PC-3 (cell line): ENCODE data around the gene GSG1L. TPM values are rescaled to one million over a fixed set of nuclear protein-coding genes. Genes with fewer than 3 reads are reported as not detected.

ENCODE experiments used
- ATAC-seq: fragments of 200-7000 bp; cut with Tn5 transposase; 2 replicates; pipeline ENCODE4 v1.9.1; 2020; ENCODE audit warnings: mild to moderate bottlenecking, moderate library complexity
- BruUV-seq: library from RNA; stranded (reverse); fragments of 400-500 nt; replicated peaks from 2 replicates; lab custom pipeline; 2021; lab: Mats Ljungman, UMichigan
- CTCF ChIA-PET: fragments of 300-600 bp; sonication (Branson Sonifier 250); formaldehyde crosslinking; loops from one replicate; lab custom pipeline; 2022; ENCODE audit warnings: antibody characterized with exemption; lab: Charles Lee
- POLR2A ChIA-PET: fragments of 300-600 bp; sonication (Branson Sonifier 250); formaldehyde crosslinking; loops from one replicate; lab custom pipeline; 2022; ENCODE audit warnings: antibody characterized with exemption; ENCODE audit not compliant: unreplicated experiment; lab: Charles Lee
- DNase-seq: peaks from one replicate; pipeline ENCODE4 v3.0.0-alpha.2; 2015
- H2AFZ ChIP-seq: fragments of 300-600 bp; sonication (generic); 2 replicates; pipeline ENCODE4 v1.6.0; 2016; ENCODE audit warnings: antibody characterized with exemption, low read length
- H3F3A ChIP-seq: fragments of 300-600 bp; sonication (generic); one replicate; pipeline ENCODE4 v1.6.0; 2017; ENCODE audit warnings: antibody characterized with exemption, low read length, control low read depth, mild to moderate bottlenecking; ENCODE audit not compliant: unreplicated experiment
- H3K27ac ChIP-seq: fragments of 300-600 bp; sonication (generic); 2 replicates; pipeline ENCODE4 v1.5.1; 2016; ENCODE audit warnings: mild to moderate bottlenecking, low read length
- H3K27me3 ChIP-seq: fragments of 300-600 bp; sonication (generic); 2 replicates; pipeline ENCODE4 v1.6.1; 2016; ENCODE audit warnings: low read length, mixed read lengths
- H3K36me3 ChIP-seq: fragments of 300-600 bp; sonication (generic); 2 replicates; pipeline ENCODE4 v1.6.1; 2016; ENCODE audit warnings: low read depth, mixed run types, low read length, mixed read lengths
- H3K4me1 ChIP-seq: fragments of 300-600 bp; sonication (generic); 2 replicates; pipeline ENCODE4 v1.5.1; 2016; ENCODE audit warnings: low read length; ENCODE audit not compliant: insufficient read depth
- H3K4me2 ChIP-seq: fragments of 300-600 bp; sonication (generic); 2 replicates; pipeline ENCODE4 v1.6.0; 2016; ENCODE audit warnings: low read length
- H3K4me3 ChIP-seq: fragments of 300-600 bp; sonication (generic); 2 replicates; pipeline ENCODE4 v1.5.1; 2016; ENCODE audit warnings: mild to moderate bottlenecking, low read length, mixed read lengths
- H3K79me2 ChIP-seq: fragments of 300-600 bp; sonication (generic); 2 replicates; pipeline ENCODE4 v1.6.1; 2017; ENCODE audit warnings: low read length, mixed read lengths
- H3K9ac ChIP-seq: fragments of 300-600 bp; sonication (generic); 2 replicates; pipeline ENCODE4 v1.6.0; 2016; ENCODE audit warnings: mild to moderate bottlenecking, low read length
- H3K9me2 ChIP-seq: fragments of 300-600 bp; sonication (generic); replicated peaks from 2 replicates; pipeline ENCODE4 v1.6.1; 2016; ENCODE audit warnings: mixed run types, low read length, mixed read lengths
- H3K9me3 ChIP-seq: fragments of 300-600 bp; sonication (generic); 2 replicates; pipeline ENCODE4 v1.6.1; 2016; ENCODE audit warnings: low read length, mixed read lengths
- H4K20me1 ChIP-seq: fragments of 300-600 bp; sonication (generic); 2 replicates; pipeline ENCODE4 v1.6.1; 2016; ENCODE audit warnings: low read length, mixed read lengths
- CTCF ChIP-seq: fragments of 300-600 bp; sonication (generic); conservative IDR thresholded peaks from 2 replicates; pipeline ENCODE4 v1.5.1; 2017; ENCODE audit warnings: antibody characterized with exemption, low read depth, mild to moderate bottlenecking, low read length
- EZH2 ChIP-seq: fragments of 300-600 bp; sonication (generic); IDR thresholded peaks from one replicate; pipeline ENCODE4 v1.6.1; 2017; ENCODE audit warnings: antibody characterized with exemption, mild to moderate bottlenecking, low read length; ENCODE audit not compliant: unreplicated experiment
- EZH2phosphoT487 ChIP-seq: fragments of 300-600 bp; sonication (generic); IDR thresholded peaks from 2 replicates; pipeline ENCODE4 v1.6.1; 2018; ENCODE audit warnings: mild to moderate bottlenecking, antibody characterized with exemption, low read length, borderline replicate concordance
- intact Hi-C: fragments of 100-400 bp; cut with micrococcal nuclease; formaldehyde crosslinking; loops from 2 replicates; pipeline ENCODE4 v1.9.0; 2023
- total RNA-seq: library from RNA; depleted of rRNA; stranded (reverse); fragments of >200 nt; gene quantifications from 2 replicates; pipeline ENCODE4 v1.2.3, GENCODE V29; 2014

The GSG1L gene
- total RNA-seq, 1 experiment from 2014 or later, result not detected

GRCh38 chr16:28019218-28019617 is 44.3 kb downstream of the GSG1L start:
- ChIA-PET POLR2A (no interaction called here), CTCF (no interaction called here)
- TF ChIP-seq EZH2phosphoT487 (no peak), CTCF (no peak), EZH2 (no peak)
- intact Hi-C loops, result no loop called here
- H3K4me3 ChIP-seq, result no peak overlapping the region
- no peaks in the 10 kb centered on the region for H3K79me2 ChIP-seq
- no peaks in the 10 kb centered on the region for H3K4me1 ChIP-seq
- H3K27ac ChIP-seq, result no peak overlapping the region
- H3K9me3 ChIP-seq, result no peaks in the 10 kb centered on the region
- H2AFZ ChIP-seq, result no peak overlapping the region
- H3K27me3 ChIP-seq, result peaks cover 29% of the 10 kb centered on the region
- no peak for ATAC-seq
- BruUV-seq, result no TSS peak
- no peaks in the 10 kb centered on the region for H3F3A ChIP-seq
- no peaks in the 10 kb centered on the region for H4K20me1 ChIP-seq
- H3K4me2 ChIP-seq, result no peak overlapping the region
- H3K36me3 ChIP-seq, result no peaks in the 10 kb centered on the region
- H3K9me2 ChIP-seq, result no peaks in the 10 kb centered on the region
- H3K9ac ChIP-seq, result no peak overlapping the region
- no peak for DNase-seq

- Histone ChIP-seq H3K27me3 (peaks cover 36% of the 10 kb centered on the region), H3K9ac (no peak overlapping the region), H4K20me1 (no peaks in the 10 kb centered on the region), H3K9me2 (no peaks in the 10 kb centered on the region), H3K79me2 (no peaks in the 10 kb centered on the region), H3K9me3 (no peaks in the 10 kb centered on the region), H3K4me1 (no peaks in the 10 kb centered on the region), H3F3A (no peaks in the 10 kb centered on the region), H2AFZ (no peak overlapping the region), H3K36me3 (no peaks in the 10 kb centered on the region), H3K4me2 (no peak overlapping the region), H3K27ac (no peak overlapping the region), H3K4me3 (no peak overlapping the region)
- BruUV-seq, result no TSS peak
- ATAC-seq (no peak), DNase-seq (no peak)
- POLR2A ChIA-PET, result no interaction called here
- CTCF ChIA-PET, result no interaction called here
- TF ChIP-seq EZH2phosphoT487 (no peak), EZH2 (no peak), CTCF (no peak)
- intact Hi-C loops, result no loop called here
Measured at GRCh38 chr16:28014851-28015250, 48.7 kb downstream of the GSG1L start.

GRCh38 chr16:28013878-28014277 is 49.6 kb downstream of the GSG1L start:
- Histone ChIP-seq H3K9ac (no peak overlapping the region), H3K27ac (no peak overlapping the region), H3K27me3 (peaks cover 46% of the 10 kb centered on the region), H3K4me1 (no peaks in the 10 kb centered on the region), H4K20me1 (no peaks in the 10 kb centered on the region), H2AFZ (no peak overlapping the region), H3K9me2 (no peaks in the 10 kb centered on the region), H3K4me2 (no peak overlapping the region), H3K9me3 (no peaks in the 10 kb centered on the region), H3K79me2 (no peaks in the 10 kb centered on the region), H3K4me3 (no peak overlapping the region), H3F3A (no peaks in the 10 kb centered on the region), H3K36me3 (no peaks in the 10 kb centered on the region)
- POLR2A ChIA-PET, result no interaction called here
- intact Hi-C loops, result no loop called here
- CTCF ChIA-PET, result no interaction called here
- no peak for ATAC-seq
- DNase-seq, result no peak
- TF ChIP-seq CTCF (no peak), EZH2 (no peak), EZH2phosphoT487 (no peak)
- no TSS peak for BruUV-seq
